Stimulated activated CD8-positive, alpha-beta memory T cell treated with anti-CD3 and anti-CD28 coated beads, Interleukin-15, amount 100 ng/mL, for 1 hour (primary cell): ENCODE results near the gene LRRC32.

ENCODE experiments used
- DNase-seq: peaks from one replicate; pipeline ENCODE4 v3.0.0-alpha.2; 2020; ENCODE audit warnings: low read depth

The LRRC32 gene

GRCh38 chr11:76678321-76678720 lies 7.8 kb upstream of the LRRC32 start:
- DNase-seq: no peak

GRCh38 chr11:76677458-76677765 lies 6.9 kb upstream of the LRRC32 start:
- no peak for DNase-seq

- no peak for DNase-seq
Measured at GRCh38 chr11:76676636-76677457, 6.3 kb upstream of the LRRC32 start.

GRCh38 chr11:76674517-76675400 lies 4.2 kb upstream of the LRRC32 start:
- no peak for DNase-seq

- DNase-seq: no peak
Measured at GRCh38 chr11:76673176-76674142, 2.9 kb upstream of the LRRC32 start.

- DNase-seq: no peak
Measured at GRCh38 chr11:76672431-76673175, 2.1 kb upstream of the LRRC32 start.

- DNase-seq: no peak
Measured at GRCh38 chr11:76671626-76672309, 1.2 kb upstream of the LRRC32 start.

GRCh38 chr11:76671237-76671592 lies 668 bp upstream of the LRRC32 start:
- DNase-seq: no peak

GRCh38 chr11:76669901-76670484 lies 554 bp downstream of the LRRC32 start:
- DNase-seq: no peak

GRCh38 chr11:76668362-76669155 lies 2.0 kb downstream of the LRRC32 start:
- no peak for DNase-seq

GRCh38 chr11:76667856-76668255 lies 2.7 kb downstream of the LRRC32 start:
- no peak for DNase-seq

- no peak for DNase-seq
Measured at GRCh38 chr11:76667271-76667818, 3.2 kb downstream of the LRRC32 start.

- no peak for DNase-seq
Measured at GRCh38 chr11:76666830-76667229, 3.7 kb downstream of the LRRC32 start.

- DNase-seq: no peak
Measured at GRCh38 chr11:76666408-76666807, 4.1 kb downstream of the LRRC32 start.

GRCh38 chr11:76665921-76666351 lies 4.6 kb downstream of the LRRC32 start:
- no peak for DNase-seq

- DNase-seq: no peak
Measured at GRCh38 chr11:76665172-76665571, 5.4 kb downstream of the LRRC32 start.

GRCh38 chr11:76664578-76665061 lies 5.9 kb downstream of the LRRC32 start:
- DNase-seq: no peak

- DNase-seq: no peak
Measured at GRCh38 chr11:76663912-76664440, 6.6 kb downstream of the LRRC32 start.

- DNase-seq: no peak
Measured at GRCh38 chr11:76663486-76663810, 7.1 kb downstream of the LRRC32 start.
